Ishikawa (cell line): ENCODE data around the gene ATRN.

Experiments used
- FOXM1 ChIP-seq: IDR thresholded peaks from 2 replicates; pipeline ENCODE4 v1.6.1; 2012; ENCODE audit warnings: low read depth, borderline replicate concordance
- TAF1 ChIP-seq: IDR thresholded peaks from 2 replicates; pipeline ENCODE4 v1.6.1; 2012; ENCODE audit warnings: low read depth, mild to moderate bottlenecking
- TCF12 ChIP-seq: IDR thresholded peaks from 2 replicates; pipeline ENCODE4 v1.6.1; 2012; ENCODE audit warnings: low read depth

GRCh38 chr20:3614466-3614865 lies 143.6 kb downstream of the ATRN start:
- TF ChIP-seq FOXM1, result no peak
- TF ChIP-seq TCF12, result no peak
- TF ChIP-seq TAF1, result no peak
